DMS53 (cell line): ENCODE data around the gene NFAT5.
"Not testable (repeated sequence)": the region's sequence is repeated elsewhere in the genome, so short reads cannot be mapped to it uniquely, and the experiment has no call there.

Experiments
- DNase-seq: peaks from one replicate; lab custom pipeline; 2025; lab: John Stamatoyannopoulos, UW

NFAT5 gene

DNA sequence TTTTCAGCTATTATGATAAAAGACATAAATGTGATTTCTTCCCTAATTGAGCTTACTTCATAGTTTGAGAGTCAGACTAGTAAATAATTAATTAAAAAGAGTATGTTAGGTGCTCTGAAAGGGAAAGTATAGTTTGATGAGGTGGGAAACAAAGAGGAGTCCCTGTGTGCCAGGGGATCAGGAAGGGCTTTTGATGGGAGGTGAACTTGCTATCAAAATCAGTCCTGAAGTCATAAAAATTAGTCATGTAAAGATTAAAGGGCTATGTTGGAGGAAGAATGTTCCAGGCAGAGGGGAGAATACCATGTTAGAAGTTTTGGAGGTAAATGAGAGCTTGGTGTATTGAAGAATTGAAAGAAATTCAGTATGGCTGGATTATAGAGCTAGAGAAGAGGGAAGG lies 31.0 kb downstream of the NFAT5 start:
- DNase-seq = no peak

GRCh38 chr16:69598045-69598444 lies 32.3 kb downstream of the NFAT5 start:
- DNase-seq = no peak

- no peak for DNase-seq
Measured at GRCh38 chr16:69599731-69600130, 34.0 kb downstream of the NFAT5 start.

DNA sequence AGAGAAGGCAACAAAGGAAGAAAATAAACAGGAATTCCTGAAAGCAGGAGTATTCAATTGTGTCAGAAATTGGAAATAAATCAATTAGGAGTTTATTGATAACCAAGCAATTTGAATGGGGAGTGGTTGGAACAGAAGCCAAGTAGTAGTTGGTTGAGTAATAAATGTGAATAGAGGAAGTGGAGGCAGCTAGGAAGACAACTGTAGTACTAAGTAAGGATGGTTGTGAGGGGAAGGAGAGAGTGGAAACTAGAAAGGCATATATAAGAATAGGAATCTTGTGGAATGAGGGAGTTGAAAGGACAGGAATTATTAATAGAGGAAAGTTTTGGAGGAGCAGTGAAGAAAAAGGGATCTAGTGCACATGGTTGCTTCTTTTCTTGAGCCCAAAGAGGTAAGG lies 34.4 kb downstream of the NFAT5 start:
- DNase-seq = no peak

GRCh38 chr16:69601250-69601649 lies 35.5 kb downstream of the NFAT5 start:
- no peak for DNase-seq

- no peak for DNase-seq
Measured at GRCh38 chr16:69606985-69607384, 41.2 kb downstream of the NFAT5 start.

- DNase-seq = no peak
Measured at GRCh38 chr16:69607674-69608073, 41.9 kb downstream of the NFAT5 start.

DNA sequence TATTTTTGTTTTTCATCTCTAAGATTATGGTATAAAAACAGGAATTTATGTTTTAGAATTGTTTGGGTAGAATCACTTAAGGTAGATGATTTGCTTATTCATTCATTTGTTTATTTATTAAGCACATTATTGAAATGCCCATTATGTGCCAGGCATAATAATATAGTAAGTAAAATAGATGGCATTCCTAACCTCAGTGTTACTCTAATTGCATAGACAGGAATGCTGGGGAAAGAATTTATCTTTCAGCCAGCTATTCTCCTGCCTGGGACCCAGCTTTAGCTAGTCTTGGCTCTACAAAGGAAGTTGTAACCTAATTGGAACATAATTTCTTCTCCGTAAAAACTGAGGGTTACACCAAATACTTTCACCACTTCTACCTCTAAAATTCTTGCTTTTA lies 44.6 kb downstream of the NFAT5 start:
- no peak for DNase-seq

GRCh38 chr16:69611103-69611640 lies 45.4 kb downstream of the NFAT5 start:
- DNase-seq = no peak

DNA sequence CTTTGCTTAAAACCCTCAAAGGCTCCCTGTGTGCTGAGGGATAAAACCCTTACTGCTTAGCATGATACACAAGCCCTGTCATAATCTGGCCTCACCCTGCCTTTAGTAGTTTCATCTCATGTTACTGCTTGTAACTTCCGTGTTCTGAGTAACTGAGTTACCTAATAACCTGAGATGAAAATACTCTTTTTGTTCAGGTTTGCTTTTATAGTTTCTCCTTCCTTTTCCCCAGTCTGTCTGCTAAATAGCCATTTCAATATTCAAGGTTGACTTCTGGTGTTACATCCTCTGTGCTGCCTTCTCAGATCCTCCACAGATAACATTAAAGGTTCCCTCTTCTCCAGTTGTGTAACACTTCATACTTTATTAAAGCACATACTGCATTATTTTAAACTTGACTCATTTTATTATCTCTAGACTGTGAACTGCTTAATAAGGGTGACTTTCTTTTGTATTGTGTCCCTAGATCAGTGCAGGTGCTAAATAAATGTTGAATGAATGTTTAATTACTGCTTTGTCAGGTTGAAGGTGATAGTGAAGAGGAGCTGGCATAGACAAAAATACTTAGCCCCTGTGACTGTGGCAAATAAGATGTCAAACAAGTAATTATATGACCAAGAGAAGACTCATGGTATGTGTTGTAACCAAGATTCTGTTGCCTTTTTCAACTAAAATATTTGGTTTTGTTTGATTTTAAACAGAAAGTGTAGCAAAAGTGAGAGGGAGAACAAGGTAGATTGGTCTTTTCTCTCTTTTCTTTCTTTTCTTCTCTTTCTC lies 47.8 kb downstream of the NFAT5 start:
- peak; percentile 47 for DNase-seq

- no peak for DNase-seq
Measured at GRCh38 chr16:69615528-69615927, 49.8 kb downstream of the NFAT5 start.

DNA sequence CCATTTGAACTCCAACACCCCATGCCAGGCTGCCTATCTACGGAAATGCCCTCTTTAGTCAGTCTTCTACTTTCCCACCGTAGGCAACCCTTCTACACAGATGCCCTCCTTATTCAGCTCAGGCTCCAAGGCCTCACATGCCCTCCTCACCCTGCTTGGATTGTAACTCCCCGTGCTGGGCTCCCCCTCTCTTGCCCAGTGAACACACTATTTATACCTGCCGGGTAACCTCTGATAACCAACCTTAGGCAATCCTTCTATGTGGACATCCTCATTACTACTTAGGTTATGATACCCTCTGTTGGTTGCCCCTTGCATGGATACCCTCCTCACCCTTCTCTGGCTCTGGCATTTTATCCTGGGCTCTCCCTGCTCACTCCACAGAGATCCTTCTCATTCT lies 50.3 kb downstream of the NFAT5 start:
- no peak for DNase-seq

DNA sequence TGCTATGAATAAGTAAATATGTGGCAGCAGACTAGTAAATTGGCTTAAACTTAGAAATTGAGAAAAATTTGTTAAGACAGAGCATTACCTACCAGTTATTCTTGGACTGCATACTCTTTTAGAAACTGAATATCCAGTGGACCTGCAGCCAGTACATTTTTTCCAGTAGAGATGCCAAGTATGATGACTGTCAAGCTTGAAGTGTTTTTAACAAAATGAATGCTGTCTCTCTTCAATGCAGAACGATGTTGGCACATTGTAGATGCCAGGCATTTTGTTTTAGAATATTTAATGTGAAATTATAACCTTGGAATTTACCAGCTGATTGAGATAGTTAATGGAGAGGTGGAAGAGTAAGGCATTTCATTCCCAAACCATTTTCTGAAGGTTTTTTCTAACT lies 52.5 kb downstream of the NFAT5 start:
- no peak for DNase-seq

- no peak for DNase-seq
Measured at GRCh38 chr16:69618721-69619120, 53.0 kb downstream of the NFAT5 start.

- no peak for DNase-seq
Measured at GRCh38 chr16:69619514-69619913, 53.7 kb downstream of the NFAT5 start.

DNA sequence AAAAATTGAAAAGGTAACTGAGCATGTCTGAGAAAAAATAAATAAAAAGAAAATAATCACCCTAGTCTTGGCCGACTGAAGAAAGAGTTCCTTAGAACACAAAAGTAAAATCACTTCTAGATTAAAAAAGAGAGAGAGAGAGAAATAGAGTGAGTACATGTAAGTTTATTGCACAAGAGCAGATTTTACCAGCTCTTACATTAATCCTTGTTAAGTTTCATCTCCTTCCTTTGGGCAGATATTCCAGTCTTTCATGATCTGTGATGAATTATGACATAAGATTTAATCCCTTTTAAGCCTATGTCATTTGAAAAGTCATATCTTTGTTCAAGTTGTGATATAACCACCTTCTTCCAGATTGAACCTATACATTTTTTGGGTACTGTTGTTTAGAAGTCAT lies 54.8 kb downstream of the NFAT5 start:
- DNase-seq = no peak

- no peak for DNase-seq
Measured at GRCh38 chr16:69621225-69621624, 55.5 kb downstream of the NFAT5 start.

DNA sequence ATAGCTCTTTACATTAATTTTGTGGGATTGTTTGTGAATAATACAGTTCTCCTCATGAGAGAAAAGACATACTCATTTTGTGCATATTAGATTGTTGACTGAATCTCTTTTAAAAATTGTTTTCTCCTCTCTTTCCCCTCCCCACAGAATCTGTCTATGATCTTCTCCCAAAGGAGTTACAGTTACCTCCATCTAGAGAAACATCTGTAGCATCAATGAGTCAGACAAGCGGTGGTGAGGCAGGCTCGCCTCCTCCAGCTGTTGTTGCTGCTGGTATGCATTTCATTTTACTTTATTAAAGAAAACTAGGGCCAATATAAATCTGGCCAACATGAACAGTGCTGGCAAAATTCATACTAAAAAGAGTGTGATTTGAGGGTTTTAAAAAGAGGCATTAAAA lies 60.5 kb downstream of the NFAT5 start:
- no peak for DNase-seq

DNA sequence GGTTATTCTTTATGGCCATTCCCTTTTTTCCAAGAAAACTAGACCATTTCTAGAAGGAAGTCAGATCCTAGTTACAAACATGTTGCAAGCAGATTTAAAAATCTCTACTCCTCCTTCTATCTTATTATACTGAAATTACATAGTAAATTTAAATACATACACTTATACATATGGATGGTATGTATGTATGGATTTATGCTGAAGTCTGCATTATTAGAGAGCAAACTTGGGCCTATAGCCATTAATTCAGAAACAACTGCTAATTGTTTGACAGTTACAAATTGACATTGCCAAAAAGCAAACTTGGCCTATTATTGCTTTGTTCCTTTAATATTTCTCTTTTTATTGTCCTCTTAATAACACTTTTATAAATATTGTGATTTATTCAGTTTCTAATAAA lies 67.1 kb downstream of the NFAT5 start:
- no peak for DNase-seq

DNA sequence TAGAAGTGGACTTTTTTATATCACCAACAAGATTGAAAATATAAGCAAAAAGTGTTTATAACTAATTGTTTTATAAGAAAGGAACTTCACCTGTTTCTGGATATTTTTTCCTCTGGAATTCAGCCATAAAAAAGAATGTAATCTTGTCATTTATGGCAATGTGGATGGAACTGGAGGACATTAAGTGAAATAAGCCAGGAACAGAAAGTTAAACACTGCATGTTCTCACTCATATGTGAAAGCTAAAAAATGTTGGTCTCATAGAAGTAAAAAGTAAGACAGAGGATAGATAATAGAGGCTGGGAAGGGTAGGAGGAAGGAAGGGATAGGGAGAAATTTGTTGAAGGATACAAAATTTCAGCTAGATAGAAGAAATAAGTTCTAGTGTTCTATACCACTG lies 67.6 kb downstream of the NFAT5 start:
- DNase-seq = no peak

DNA sequence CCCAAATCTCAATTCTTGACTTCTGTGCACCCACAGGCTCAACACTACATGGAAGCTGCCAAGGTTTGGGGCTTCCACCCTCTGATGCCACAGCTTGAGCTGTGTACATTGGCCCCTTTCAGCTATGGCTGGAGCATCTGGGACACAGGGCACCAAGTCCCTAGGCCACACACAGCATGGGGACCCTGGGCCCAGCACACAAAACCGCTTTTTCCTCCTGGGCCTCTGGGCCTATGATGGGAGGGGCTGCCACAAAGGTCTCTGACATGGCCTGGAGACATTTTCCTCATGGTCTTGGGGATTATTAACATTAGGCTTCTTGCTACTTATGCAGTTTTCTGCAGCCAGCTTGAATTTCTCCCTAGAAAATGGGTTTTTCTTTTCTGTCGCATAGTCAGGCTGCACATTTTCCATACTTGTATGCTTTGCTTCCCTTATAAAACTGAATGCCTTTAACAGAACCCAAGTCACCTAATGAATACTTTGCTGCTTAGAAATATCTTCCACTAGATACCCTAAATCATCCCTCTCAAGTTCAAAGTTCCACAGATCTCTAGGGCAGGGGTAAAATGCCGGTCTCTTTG lies 70.9 kb downstream of the NFAT5 start:
- DNase-seq = not testable (repeated sequence)

DNA sequence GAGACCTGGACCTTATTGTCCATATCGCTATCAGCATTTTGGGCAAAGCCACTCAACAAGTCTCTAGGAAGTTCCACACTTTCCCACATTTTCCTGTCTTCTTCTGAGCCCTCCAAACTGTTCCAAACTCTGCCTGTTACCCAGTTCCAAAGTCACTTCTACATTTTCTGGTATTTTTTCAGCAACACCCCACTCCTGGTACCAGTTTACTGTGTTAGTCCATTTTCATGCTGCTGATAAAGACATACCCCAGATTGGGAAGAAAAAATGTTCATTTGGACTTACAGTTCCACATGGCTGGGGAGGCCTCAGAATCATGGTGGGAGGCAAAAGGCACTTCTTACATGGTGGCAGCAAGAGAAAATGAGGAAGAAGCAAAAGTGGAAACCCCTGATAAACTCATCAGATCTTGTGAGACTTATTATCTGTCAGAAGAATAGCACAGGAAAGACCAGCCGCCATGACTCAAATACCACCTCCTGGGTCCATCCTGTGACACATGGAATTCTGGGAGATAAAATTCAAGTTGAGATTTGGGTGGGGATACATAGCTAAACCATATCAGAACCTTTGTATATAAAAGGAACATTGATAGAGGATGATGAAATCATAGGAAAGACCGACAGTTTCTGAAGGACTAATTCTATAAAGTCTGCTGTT lies 71.6 kb downstream of the NFAT5 start:
- not testable (repeated sequence) for DNase-seq

- not testable (repeated sequence) for DNase-seq
Measured at GRCh38 chr16:69643997-69644396, 78.2 kb downstream of the NFAT5 start.
